GM18858 (cell line): ENCODE measurements around the gene ADGRG1.

Experiments used
- ATAC-seq: cut with Tn5 transposase; IDR thresholded peaks from one replicate; pipeline ENCODE4 v1.9.1; 2021; ENCODE audit not compliant: unreplicated experiment

ADGRG1 gene

GRCh38 chr16:57620335-57621231 is 7.8 kb upstream of the ADGRG1 start:
- ATAC-seq = no peak

- no peak for ATAC-seq
Measured at GRCh38 chr16:57621521-57622271, 6.7 kb upstream of the ADGRG1 start.

- ATAC-seq = no peak
Measured at GRCh38 chr16:57622361-57623250, 5.8 kb upstream of the ADGRG1 start.

DNA sequence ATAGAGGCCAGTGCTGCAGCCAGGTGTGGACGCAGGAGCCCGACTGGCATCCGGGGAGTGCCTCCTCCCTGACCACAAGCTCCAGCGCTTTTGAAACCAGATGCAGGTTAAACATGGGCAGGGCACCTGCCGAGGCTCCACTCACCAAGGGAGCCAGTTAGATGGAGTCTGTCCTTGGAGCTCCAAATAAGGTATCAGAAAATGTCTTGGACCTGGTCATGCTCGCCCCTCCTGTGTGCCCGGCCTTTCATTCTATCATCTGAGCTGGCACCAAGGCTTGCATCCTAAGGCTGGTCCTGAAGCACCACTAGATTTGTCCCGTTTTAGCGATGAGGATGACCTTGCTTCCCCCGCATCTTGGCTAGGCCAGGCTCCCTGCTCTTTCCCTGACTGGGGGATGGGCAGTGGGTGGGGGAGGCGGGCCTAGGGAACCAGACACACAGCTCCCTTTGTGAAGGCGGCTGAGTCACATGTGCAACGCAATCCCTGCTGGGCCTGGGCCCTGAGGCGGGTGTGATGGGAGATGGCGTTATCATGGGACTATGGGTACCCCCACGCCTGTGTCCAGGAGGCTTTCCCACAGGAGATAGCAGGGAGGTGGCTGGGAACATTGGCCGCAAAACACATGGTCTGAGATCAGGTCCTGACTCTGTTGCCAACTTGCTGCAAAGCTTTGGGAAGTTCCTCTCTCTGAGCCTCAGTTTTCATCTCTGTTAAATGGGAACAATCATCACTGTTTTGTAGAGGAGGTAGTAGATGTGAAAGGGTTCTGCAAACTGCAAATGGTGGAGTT is 5.0 kb upstream of the ADGRG1 start:
- no peak for ATAC-seq

GRCh38 chr16:57624044-57624688 is 4.3 kb upstream of the ADGRG1 start:
- no peak for ATAC-seq

GRCh38 chr16:57624806-57625500 is 3.5 kb upstream of the ADGRG1 start:
- no peak for ATAC-seq

DNA sequence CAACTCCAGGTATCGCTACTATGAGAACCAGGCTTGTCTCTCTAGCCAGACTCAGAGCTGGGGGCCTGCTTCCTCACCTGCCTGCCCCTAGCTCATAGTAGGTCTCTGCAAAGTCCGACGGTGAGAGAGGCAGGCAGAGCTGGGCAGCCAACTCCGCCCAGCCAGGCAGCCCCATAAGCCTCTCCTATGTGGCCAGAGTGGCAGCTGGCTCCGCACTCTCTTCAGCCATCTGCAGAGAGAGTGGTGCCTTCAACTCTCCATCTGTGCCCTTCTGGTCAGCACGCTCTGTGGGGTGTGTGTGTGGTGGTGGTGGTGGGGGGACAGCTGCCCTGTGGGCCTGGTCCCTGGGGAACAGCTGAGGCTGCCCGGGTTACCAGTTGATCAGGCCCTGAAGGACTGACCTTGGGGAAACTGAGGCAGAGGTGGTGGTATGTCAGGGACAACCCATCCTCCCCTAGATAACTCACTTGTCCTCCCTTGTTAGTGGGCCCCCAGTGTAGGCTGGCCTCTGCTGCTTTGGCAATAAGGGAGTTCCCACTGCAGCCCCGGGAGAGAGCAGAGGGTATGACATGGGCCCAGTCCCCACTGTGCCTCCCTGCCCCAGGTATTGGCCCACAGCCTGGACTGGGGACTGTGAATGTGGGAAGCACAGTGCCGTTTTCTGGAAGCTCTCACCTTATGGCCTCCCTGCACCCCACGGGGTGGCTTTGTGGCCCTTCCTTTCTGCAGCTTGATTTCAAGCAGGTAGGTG is 1.8 kb upstream of the ADGRG1 start:
- ATAC-seq = no peak

DNA sequence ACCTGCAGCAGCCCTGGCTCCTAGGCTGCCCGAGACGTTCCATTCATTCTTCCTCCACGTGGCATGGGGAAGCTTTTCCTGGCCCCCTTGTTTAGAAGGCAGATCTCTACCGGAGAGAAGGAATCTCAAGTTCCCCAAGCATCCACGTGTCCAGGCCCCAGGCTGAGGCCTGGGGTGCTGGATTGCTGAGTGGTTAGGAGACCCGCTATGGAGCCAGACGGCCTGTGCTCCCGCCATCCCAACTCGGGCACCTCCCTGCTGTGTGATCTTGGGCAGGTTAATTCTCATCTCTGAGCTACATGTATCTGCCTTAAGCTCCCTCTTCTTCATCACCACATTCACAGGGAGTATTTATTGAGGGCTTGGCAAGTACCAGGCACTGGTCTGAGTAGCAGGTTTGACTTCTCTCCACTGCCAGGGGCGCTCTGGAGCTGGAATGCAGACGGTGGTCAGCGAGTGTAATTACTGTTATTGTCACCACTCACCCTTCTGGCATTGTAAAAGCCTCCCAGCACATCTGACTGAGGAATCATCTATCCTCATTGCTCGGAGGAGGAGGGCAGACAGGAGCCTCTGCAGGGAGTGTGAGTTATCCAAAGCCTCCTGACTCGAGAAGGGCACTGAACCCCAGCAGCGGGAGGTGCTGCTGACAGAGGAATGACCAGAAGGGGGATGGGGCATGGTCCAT is 1.1 kb upstream of the ADGRG1 start:
- no peak for ATAC-seq

GRCh38 chr16:57628783-57629293 is 408 bp downstream of the ADGRG1 start:
- no peak for ATAC-seq

DNA sequence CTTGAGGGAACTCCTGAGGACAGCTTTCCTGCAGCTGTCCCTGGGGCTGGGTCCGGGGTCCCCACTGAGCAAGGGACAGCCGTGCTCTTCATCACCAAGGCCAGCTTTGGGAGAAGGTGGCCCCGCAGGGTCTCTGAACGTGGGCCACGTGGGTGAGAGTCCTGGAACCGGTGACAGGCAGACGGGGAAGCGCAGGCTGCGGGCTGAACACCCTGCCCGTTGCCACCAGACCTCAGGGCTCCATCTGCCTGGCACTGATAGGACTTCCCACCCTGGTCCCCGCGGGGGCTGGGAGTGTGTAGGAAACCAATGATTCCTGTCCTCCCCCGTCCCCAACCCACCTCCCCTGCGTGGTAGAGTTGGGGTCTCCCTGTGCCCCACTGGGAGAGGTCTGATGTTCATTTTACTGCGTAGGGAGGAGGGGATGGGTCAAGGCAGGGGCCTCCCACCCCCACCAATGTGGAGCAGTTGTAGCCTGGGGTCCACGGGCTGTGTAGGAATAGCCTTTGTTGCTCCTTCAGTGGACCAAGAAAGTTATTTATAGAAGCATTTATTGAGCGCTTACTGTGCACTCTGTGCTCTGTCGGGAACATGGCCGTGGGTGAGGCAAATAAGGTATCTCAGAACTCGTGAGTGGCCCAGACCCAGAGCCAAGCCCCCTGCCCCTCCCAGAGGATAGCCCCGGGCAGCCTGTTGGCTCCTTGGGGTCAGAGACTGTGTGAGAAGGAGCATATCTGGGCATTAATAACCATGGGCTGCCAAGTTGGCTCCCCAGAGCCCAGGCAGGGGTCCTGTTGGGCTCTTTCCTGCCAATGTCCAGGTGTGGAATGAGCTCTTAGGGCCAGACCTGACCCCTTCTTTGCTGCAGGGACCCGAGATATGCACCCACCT is 1.3 kb downstream of the ADGRG1 start:
- no peak for ATAC-seq

- ATAC-seq = no peak
Measured at GRCh38 chr16:57630407-57630797, 2.0 kb downstream of the ADGRG1 start.

DNA sequence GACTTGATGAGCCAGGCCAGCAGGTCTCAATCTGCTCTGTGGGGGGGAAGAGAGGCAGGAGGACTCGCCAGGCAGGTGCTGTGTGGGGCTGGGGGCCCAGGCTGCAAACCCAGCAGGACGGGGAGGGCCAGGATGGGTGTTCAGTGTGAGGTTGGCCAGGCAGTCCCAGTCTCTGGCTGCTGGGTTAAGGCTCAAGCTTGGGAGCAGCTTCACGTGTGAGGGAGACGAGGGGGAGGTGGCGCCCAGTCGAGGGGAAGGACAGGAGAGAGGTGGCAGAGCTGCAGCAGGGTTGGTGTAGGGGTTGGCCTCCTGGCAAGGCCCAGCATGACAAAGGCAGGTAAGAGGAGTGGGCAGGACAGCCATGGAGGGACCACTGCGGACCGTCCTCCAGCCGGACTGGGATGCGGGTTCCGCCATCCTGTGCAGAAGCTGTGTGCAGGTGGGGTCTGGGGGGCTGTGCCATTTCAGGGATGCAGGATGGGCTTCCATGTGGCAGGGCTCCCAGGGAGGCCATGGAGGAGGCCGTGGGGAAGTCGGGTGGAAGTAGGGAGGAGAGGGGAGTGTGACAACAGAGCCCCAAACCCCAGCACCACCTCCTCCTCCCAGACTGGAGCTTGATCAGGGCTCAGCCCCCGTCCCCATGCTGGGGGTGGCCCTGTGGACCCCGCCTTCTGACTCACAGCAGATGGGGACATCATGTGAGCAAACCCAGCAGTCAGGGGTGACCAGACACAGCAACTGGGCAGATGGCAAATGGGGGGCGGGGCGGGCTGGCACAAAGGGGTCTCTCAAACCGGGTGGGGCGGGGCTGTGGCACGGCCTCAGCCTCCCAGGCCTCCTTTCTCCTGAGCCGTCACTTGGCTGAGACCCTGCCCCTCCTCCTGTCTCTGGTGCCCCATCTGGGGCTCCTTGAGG is 2.8 kb downstream of the ADGRG1 start:
- no peak for ATAC-seq

DNA sequence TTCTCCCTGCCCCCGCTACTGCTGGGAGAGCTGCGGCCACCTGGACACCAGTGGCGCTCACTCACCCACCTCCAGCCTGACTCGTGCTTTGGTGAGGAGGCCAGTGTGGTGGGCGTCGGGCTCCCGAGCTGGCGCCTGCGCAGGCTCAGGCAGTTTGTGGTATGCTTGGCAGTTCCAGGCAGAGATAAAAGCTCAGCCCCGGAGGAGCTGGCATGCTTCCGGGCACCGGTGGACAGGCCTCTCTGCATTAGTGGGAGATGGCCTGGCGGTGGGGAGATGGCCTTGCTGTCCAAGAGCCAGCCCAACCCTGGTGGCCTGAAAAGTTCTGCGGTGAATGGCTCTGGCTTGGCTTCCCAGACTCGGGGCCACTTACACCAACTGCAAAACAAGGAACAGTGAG is 4.1 kb downstream of the ADGRG1 start:
- no peak for ATAC-seq

GRCh38 chr16:57633383-57634064 is 5.1 kb downstream of the ADGRG1 start:
- no peak for ATAC-seq

DNA sequence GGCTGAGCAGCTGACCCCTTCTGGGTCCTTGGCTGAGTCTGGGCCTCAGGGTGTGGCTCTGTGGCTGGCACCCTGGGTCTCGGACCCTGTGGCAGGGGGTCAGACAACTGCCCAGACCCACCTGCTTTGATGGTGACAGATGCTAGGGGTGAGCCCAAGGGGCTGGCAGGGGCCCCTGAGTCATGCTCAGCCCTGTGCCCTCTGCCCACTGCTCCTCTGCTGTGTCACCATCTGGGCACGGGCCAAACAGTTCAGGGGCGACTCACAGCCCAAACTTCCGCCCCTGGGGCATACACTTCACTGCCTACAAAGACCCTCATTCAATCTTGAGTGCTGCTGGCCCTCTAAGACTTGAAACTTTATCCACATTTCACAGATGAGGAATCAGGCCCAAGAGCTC is 5.7 kb downstream of the ADGRG1 start:
- no peak for ATAC-seq
